BE2C (cell line): Measurements from ENCODE around the gene BAD.

ENCODE experiments used
- DNase-seq: peaks from one replicate; pipeline ENCODE4 v3.0.0-alpha.2; 2020
- H3K27me3 ChIP-seq: fragments of 250-450 bp; sonication (Bioruptor Pico); 2 replicates; pipeline ENCODE4 v1.5.1; 2020; ENCODE audit warnings: mild to moderate bottlenecking
- H3K36me3 ChIP-seq: fragments of 250-450 bp; sonication (Bioruptor Pico); 2 replicates; pipeline ENCODE4 v1.5.1; 2020; ENCODE audit warnings: mild to moderate bottlenecking
- H3K4me1 ChIP-seq: fragments of 250-450 bp; sonication (Bioruptor Pico); 2 replicates; pipeline ENCODE4 v1.5.1; 2020
- H3K4me3 ChIP-seq: 2 replicates; pipeline ENCODE4 v1.5.1; 2011; ENCODE audit warnings: low read depth, low read length
- H3K9me3 ChIP-seq: fragments of 250-450 bp; sonication (Bioruptor Pico); 2 replicates; pipeline ENCODE4 v1.5.1; 2020
- TF ChIP-seq, protein P1 (sequence below): IDR thresholded peaks from 2 replicates; pipeline ENCODE4 v1.5.1; 2012; ENCODE audit warnings: mild to moderate bottlenecking, low read depth, low read length

BAD gene

DNA sequence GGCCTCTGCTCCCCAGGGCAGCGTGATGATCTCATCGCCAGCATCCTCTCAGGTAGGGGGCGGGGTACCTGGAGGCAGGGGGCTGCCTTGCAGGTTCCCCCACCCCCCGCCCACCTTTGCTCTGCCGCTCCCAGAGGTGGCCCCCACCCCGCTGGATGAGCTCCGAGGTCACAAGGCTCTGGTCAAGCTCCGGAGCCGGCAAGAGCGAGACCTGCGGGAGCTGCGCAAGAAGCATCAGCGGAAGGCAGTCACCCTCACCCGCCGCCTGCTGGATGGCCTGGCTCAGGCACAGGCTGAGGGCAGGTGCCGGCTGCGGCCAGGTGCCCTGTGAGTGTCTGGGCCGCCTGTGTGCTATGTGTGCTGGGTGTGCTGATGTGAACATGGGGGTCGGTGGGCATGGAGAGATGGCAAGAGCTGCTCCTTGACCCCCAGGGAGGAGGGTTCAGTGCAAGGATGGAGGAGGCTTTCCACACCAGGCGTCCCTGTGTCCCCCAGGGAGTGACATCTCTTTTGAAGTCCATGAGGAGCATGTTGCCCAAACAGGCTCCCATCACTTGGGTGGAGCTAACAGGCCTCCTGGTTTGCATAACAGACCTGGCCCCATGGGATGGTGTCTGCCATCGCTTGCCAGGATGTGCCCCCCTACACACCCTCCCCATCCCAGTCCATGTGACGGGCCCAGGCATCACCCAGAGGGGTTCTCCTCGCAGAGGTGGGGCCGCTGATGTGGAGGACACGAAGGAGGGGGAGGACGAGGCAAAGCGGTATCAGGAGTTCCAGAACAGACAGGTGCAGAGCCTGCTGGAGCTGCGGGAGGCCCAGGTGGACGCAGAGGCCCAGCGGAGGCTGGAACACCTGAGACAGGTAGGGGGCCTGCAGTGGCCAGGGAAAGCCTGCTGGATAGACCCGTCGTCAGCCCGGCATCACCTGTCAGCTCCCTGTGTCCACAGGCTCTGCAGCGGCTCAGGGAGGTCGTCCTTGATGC lies 19.0 kb downstream of the BAD start:
- peaks cover 3% of the 10 kb centered on the region for H3K36me3 ChIP-seq

DNA sequence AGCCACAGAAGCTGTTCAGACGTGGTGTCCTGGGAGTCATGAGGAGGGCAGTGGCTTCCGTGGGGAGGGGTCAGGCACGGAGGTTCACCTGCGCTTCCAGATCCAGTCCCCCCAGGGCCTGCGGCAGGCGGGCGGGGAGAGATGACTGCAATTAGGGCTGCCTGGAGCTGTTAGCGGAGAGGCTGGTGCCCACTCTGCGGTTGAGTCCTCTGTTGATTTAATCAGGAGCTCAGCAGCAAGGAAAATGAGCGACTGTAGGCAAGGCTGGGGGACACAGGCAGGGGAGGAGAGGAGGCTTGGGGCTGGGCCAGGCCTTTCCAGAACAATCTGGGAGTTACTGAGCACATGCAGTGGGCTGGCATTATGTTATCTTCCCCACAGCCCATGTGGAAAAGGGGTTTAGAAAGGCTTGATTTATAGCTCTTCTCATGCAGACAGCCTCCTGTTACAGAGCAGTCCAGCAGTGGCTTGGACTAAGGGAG lies 20.1 kb downstream of the BAD start:
- Histone ChIP-seq H3K4me3 (no peak overlapping the region), H3K36me3 (peaks cover 3% of the 10 kb centered on the region), H3K4me1 (peaks cover 21% of the 10 kb centered on the region), H3K27me3 (no peaks in the 10 kb centered on the region), H3K9me3 (no peaks in the 10 kb centered on the region)
- TF ChIP-seq, protein P1, sequence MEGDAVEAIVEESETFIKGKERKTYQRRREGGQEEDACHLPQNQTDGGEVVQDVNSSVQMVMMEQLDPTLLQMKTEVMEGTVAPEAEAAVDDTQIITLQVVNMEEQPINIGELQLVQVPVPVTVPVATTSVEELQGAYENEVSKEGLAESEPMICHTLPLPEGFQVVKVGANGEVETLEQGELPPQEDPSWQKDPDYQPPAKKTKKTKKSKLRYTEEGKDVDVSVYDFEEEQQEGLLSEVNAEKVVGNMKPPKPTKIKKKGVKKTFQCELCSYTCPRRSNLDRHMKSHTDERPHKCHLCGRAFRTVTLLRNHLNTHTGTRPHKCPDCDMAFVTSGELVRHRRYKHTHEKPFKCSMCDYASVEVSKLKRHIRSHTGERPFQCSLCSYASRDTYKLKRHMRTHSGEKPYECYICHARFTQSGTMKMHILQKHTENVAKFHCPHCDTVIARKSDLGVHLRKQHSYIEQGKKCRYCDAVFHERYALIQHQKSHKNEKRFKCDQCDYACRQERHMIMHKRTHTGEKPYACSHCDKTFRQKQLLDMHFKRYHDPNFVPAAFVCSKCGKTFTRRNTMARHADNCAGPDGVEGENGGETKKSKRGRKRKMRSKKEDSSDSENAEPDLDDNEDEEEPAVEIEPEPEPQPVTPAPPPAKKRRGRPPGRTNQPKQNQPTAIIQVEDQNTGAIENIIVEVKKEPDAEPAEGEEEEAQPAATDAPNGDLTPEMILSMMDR, result no peak
- DNase-seq, result peak; percentile 70

More for the DNA sequence above, 19.0 kb downstream of the BAD start:
- DNase-seq, result no peak
- H3K27me3 ChIP-seq, result no peaks in the 10 kb centered on the region
- no peaks in the 10 kb centered on the region for H3K9me3 ChIP-seq
- no peak overlapping the region for H3K4me3 ChIP-seq
- TF ChIP-seq, protein P1, result no peak
- H3K4me1 ChIP-seq, result peaks cover 21% of the 10 kb centered on the region

DNA sequence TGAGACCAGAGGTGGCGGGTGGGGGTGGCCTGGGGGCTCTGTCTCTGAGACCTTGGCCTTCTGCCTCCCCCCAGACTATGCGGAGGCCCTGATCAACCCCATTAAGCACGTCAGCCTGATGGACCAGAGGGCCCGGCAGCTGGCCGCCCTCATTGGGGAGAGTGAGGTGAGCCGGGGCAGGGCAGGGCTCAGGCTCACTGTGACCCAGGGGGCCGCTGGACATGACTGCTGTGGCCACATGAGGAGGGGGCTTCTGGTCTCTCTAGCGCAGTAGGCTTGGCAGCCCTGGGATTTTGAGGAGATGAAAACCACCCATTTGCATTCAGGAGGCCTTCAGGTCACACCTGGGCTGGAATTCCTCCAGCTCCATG lies 20.5 kb downstream of the BAD start:
- TF ChIP-seq, protein P1, result no peak
- DNase-seq, result no peak
- Histone ChIP-seq H3K27me3 (no peaks in the 10 kb centered on the region), H3K4me3 (no peak overlapping the region), H3K36me3 (peaks cover 3% of the 10 kb centered on the region), H3K4me1 (peaks cover 21% of the 10 kb centered on the region), H3K9me3 (no peaks in the 10 kb centered on the region)

DNA sequence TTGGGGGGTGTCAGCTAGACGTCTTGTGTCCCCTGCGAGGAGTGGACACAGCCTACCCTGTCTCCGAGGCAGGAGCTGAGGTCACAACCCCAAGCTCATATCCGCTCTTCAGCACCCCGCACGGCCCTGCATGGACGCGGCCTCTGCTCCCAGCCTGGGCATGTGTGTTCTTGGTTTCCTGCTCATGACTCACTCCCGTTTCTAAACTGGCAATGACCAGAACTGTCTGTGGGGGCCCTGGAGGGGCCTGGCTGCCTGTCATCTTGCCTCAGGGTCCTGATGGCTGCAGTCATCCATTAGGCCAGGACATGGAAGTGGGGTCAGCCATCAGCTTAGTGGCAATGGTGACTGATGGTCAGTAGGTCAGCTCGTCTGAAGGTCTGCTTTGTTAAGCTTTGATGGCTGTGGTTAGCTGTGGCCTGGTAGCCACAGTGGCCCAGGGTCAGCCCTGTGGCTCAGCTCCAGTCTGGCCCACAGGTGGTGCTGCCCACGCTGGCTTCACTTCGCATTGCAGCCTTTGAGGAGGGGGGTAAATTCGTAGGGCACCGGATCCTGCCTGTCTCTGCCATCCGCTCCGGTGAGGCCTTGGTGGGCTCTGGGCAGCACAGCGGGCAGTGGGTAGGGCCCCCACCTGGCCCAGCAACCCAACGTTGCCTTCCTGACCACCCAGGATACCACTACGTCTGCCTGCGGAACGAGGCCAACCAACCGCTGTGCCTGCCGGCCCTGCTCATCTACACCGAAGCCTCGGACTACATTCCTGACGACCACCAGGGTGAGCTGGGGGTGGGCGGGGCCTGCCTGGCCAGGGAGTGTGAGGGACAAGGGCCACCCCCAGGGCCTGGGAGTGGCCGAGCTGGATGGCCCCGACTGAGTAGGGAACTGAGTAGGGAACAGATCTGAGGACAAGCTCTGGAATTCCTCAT lies 21.2 kb downstream of the BAD start:
- Histone ChIP-seq H3K36me3 (peaks cover 6% of the 10 kb centered on the region), H3K9me3 (no peaks in the 10 kb centered on the region), H3K4me3 (no peak overlapping the region), H3K4me1 (peaks cover 19% of the 10 kb centered on the region), H3K27me3 (no peaks in the 10 kb centered on the region)
- TF ChIP-seq, protein P1, result no peak
- DNase-seq, result no peak

DNA sequence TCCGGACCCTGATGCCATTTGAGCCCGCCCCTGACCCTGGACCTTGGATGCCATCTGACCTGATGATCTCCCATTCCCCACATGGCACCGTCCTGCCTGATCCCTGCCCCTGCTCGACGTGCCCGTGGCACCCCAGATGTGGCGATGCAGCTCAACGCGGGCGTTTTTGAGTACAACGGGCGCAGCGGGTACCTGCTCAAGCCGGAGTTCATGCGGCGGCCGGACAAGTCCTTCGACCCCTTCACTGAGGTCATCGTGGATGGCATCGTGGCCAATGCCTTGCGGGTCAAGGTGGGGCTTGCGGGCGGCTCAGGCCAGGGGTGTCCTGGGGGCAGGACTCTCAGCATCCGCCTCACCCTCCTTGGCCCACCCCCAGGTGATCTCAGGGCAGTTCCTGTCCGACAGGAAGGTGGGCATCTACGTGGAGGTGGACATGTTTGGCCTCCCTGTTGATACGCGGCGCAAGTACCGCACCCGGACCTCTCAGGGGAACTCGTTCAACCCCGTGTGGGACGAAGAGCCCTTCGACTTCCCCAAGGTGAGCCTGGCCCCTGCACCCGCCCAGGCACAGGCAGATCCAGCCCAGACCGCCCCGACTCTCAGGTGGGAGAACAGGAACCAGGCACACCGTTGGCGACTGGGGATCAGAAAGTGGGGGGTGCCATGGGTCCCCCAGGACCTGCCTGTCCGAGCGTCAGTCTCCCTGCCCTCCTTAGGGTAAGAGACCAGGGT lies 22.0 kb downstream of the BAD start:
- no peaks in the 10 kb centered on the region for H3K27me3 ChIP-seq
- peaks cover 16% of the 10 kb centered on the region for H3K4me1 ChIP-seq
- peaks cover 6% of the 10 kb centered on the region for H3K36me3 ChIP-seq
- TF ChIP-seq, protein P1, result no peak
- no peak for DNase-seq
- no peak overlapping the region for H3K4me3 ChIP-seq
- no peaks in the 10 kb centered on the region for H3K9me3 ChIP-seq
